Measurements from ENCODE around the gene RCSD1. TPM values are rescaled to one million over a fixed set of nuclear protein-coding genes. Genes with fewer than 3 reads are reported as not detected.

RCSD1 gene
- total RNA-seq, 3 donors from 2014 or later (not counting 1 experiment from before 2014, with no cell fraction given) = 86.3 to 130 (median 110) TPM

DNA sequence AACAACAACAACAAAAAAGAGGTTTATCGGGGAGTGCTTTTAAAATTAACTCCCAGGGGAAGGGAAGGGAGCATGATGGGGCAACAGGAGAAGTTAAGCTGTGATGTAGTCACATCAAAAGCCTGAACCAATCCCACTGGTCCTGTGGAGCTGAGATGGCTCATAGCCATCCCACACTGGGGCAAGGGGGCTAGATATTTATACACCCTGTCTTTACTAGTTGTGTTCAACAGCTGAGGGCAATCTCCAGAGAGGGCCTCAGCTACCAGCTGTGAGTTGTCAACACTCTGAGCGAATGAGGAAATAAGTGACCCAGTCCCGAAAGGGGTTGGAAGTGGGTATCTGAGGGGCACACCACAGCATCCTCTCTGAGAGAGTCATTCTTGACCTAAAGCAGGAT is 45.5 kb upstream of the RCSD1 start:
- Mint-ChIP-seq H3K4me1 (peaks cover 8 to 10% of the 10 kb centered on the region in 2 donors), H3K27ac (no peak overlapping the region), H3K9me3 (no peaks in the 10 kb centered on the region), H3K4me3 (no peak overlapping the region), H3K27me3 (ENCODE audit: low read depth in 2 of 2) (peaks cover 0 to 6% of the 10 kb centered on the region in 2 donors), H3K36me3 (no peaks in the 10 kb centered on the region)
- ATAC-seq (no peak), DNase-seq (no peak)
- H3K36me3 ChIP-seq (ENCODE audit: control insufficient read depth, insufficient read depth, low read length) = no peaks in the 10 kb centered on the region
- intact Hi-C loops (cut with micrococcal nuclease) = no loop called here
- 87% methylated on average over 2 of the region's 3 CpGs for WGBS (ENCODE audit: insufficient coverage)
- no peaks in the 10 kb centered on the region for H3K9me3 ChIP-seq (ENCODE audit: control insufficient read depth, insufficient read depth, low read length)
- H3K4me1 ChIP-seq (ENCODE audit: control insufficient read depth, insufficient read depth, low read length) = no peaks in the 10 kb centered on the region
- no peak overlapping the region for H3K27ac ChIP-seq (ENCODE audit: low read length)
- no peaks in the 10 kb centered on the region for H3K27me3 ChIP-seq (ENCODE audit: control insufficient read depth, insufficient read depth, low read length)
- TF ChIP-seq, protein P1, sequence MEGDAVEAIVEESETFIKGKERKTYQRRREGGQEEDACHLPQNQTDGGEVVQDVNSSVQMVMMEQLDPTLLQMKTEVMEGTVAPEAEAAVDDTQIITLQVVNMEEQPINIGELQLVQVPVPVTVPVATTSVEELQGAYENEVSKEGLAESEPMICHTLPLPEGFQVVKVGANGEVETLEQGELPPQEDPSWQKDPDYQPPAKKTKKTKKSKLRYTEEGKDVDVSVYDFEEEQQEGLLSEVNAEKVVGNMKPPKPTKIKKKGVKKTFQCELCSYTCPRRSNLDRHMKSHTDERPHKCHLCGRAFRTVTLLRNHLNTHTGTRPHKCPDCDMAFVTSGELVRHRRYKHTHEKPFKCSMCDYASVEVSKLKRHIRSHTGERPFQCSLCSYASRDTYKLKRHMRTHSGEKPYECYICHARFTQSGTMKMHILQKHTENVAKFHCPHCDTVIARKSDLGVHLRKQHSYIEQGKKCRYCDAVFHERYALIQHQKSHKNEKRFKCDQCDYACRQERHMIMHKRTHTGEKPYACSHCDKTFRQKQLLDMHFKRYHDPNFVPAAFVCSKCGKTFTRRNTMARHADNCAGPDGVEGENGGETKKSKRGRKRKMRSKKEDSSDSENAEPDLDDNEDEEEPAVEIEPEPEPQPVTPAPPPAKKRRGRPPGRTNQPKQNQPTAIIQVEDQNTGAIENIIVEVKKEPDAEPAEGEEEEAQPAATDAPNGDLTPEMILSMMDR (IDR thresholded peaks at IDR 0.05) = no peak
- no peak overlapping the region for H3K4me3 ChIP-seq (ENCODE audit: low read length)

DNA sequence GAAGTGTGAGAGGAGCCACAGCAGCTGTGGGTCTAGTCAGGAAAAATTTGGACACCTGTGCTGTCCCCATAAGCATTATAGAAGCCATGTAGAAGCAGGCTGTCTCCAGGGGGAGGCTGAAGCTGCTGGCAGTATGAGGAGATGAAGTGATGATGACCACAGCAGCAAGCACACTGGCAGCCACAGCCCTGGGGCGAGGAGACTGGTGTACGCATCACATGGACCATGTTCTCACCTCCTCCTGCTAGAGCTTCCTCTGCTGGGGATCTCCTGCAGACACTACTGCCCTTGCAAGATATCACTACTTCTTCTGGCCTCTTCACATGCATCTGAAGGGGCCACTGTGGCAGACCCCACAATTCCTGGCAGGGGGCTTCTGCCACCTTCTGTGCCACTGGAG is 42.7 kb upstream of the RCSD1 start:
- H3K9me3 Mint-ChIP-seq = no peaks in the 10 kb centered on the region
- Histone ChIP-seq H3K36me3 (ENCODE audit: control insufficient read depth, insufficient read depth, low read length) (no peaks in the 10 kb centered on the region), H3K27ac (ENCODE audit: low read length) (no peak overlapping the region), H3K4me1 (ENCODE audit: control insufficient read depth, insufficient read depth, low read length) (no peaks in the 10 kb centered on the region), H3K4me3 (ENCODE audit: low read length) (no peak overlapping the region), H3K27me3 (ENCODE audit: control insufficient read depth, insufficient read depth, low read length) (no peaks in the 10 kb centered on the region), H3K9me3 (ENCODE audit: control insufficient read depth, insufficient read depth, low read length) (no peaks in the 10 kb centered on the region)
- DNase-seq (no peak), ATAC-seq (peak; percentile 63 to 98 (median 78))
- H3K4me3 Mint-ChIP-seq = no peak overlapping the region
- peaks cover 8 to 10% of the 10 kb centered on the region in 2 donors for H3K4me1 Mint-ChIP-seq
- intact Hi-C loops (cut with micrococcal nuclease) = no loop called here
- no peak overlapping the region for H3K27ac Mint-ChIP-seq
- H3K36me3 Mint-ChIP-seq = no peaks in the 10 kb centered on the region
- WGBS (ENCODE audit: insufficient coverage) = 46% methylated on average over 2 of the region's 2 CpGs
- TF ChIP-seq, protein P1 (IDR thresholded peaks at IDR 0.05) = no peak
- H3K27me3 Mint-ChIP-seq (ENCODE audit: low read depth in 2 of 2) = peaks cover 0 to 6% of the 10 kb centered on the region in 2 donors

DNA sequence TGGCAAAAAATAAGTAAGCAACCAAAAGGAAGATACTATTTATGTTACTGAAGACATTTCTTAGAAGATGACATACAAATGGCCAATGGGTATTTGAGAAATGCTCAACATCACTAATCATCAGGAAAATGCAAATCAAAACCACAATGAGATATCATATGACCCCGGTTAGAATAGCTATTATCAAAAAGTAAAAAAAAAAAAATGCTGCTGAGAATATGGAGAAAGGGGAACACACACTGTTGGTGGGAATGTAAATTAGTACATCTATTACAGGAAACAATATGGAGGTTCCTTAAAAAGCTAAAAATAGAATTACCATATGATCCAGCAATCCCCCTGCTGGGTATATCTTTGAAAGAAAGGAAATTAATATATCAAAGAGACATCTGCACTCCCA is 42.2 kb upstream of the RCSD1 start:
- no peaks in the 10 kb centered on the region for H3K9me3 ChIP-seq (ENCODE audit: control insufficient read depth, insufficient read depth, low read length)
- no peak overlapping the region for H3K27ac ChIP-seq (ENCODE audit: low read length)
- TF ChIP-seq, protein P1 (IDR thresholded peaks at IDR 0.05) = no peak
- Mint-ChIP-seq H3K27me3 (ENCODE audit: low read depth in 2 of 2) (peaks cover 0 to 6% of the 10 kb centered on the region in 2 donors), H3K36me3 (no peaks in the 10 kb centered on the region), H3K9me3 (no peaks in the 10 kb centered on the region), H3K27ac (no peak overlapping the region), H3K4me1 (peaks cover 8 to 10% of the 10 kb centered on the region in 2 donors), H3K4me3 (no peak overlapping the region)
- WGBS (ENCODE audit: insufficient coverage) = no CpG with 5 or more reads among the region's 1 CpG
- H3K4me1 ChIP-seq (ENCODE audit: control insufficient read depth, insufficient read depth, low read length) = no peaks in the 10 kb centered on the region
- no peak for DNase-seq
- no peak overlapping the region for H3K4me3 ChIP-seq (ENCODE audit: low read length)
- intact Hi-C loops (cut with micrococcal nuclease) = no loop called here
- H3K36me3 ChIP-seq (ENCODE audit: control insufficient read depth, insufficient read depth, low read length) = no peaks in the 10 kb centered on the region
- H3K27me3 ChIP-seq (ENCODE audit: control insufficient read depth, insufficient read depth, low read length) = no peaks in the 10 kb centered on the region
- no peak for ATAC-seq

DNA sequence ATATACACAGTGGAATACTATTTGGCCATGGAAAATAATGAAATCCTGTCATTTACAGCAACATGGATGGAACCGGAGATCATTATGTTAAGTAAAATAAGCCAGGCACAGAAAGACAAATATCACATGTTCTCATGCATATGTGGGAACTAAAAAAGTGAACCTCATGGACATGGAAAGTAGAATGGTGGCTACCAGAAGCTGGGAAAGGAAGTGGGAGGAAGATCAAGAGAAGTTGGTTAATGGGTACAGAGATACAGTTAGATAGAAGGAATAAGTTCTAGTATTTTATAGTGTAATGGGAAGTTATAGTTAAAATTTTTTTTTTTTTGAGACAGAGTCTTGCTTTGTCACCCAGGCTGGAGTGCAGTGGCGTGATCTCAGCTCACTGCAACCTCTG is 41.7 kb upstream of the RCSD1 start:
- intact Hi-C loops (cut with micrococcal nuclease) = no loop called here

More for the DNA sequence above, 41.7 kb upstream of the RCSD1 start:
- no peak for ATAC-seq
- no peak for DNase-seq
- TF ChIP-seq, protein P1 (IDR thresholded peaks at IDR 0.05) = no peak
- Mint-ChIP-seq H3K27me3 (ENCODE audit: low read depth in 2 of 2) (peaks cover 0 to 6% of the 10 kb centered on the region in 2 donors), H3K9me3 (no peaks in the 10 kb centered on the region), H3K27ac (no peak overlapping the region), H3K36me3 (no peaks in the 10 kb centered on the region), H3K4me1 (peaks cover 8 to 10% of the 10 kb centered on the region in 2 donors), H3K4me3 (no peak overlapping the region)
- Histone ChIP-seq H3K4me1 (ENCODE audit: control insufficient read depth, insufficient read depth, low read length) (no peaks in the 10 kb centered on the region), H3K36me3 (ENCODE audit: control insufficient read depth, insufficient read depth, low read length) (no peaks in the 10 kb centered on the region), H3K9me3 (ENCODE audit: control insufficient read depth, insufficient read depth, low read length) (no peaks in the 10 kb centered on the region), H3K27ac (ENCODE audit: low read length) (no peak overlapping the region), H3K4me3 (ENCODE audit: low read length) (no peak overlapping the region), H3K27me3 (ENCODE audit: control insufficient read depth, insufficient read depth, low read length) (no peaks in the 10 kb centered on the region)
- WGBS (ENCODE audit: insufficient coverage) = 100% methylated on average over 1 of the region's 2 CpGs

Measured in natural killer cell (primary cell).